NCI-H2029 treated with DMSO at 0.1 percent for 48 hours (cell line): Measurements from ENCODE around the gene FAM168A.

Experiments used
- DNase-seq: peaks from one replicate; lab custom pipeline; 2025; lab: John Stamatoyannopoulos, UW

The FAM168A gene

DNA sequence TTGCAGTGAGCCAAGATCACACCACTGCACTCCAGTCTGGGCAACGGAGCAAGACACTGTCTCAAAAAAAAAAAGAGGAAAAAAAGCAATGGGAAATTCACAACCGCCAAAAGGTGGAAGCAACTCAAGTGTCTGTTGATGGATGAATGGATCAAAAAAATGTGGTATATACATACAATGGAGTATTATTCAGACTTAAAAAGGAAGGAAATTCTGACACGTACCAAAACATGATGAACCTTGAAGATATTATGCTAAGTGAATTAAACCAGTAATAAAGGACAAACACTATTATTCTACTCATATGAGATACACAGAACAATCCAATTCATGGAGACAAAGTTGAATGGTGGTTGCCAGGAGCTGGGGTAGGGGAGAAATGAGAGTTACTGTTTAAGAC is 40.9 kb downstream of the FAM168A start:
- no peak for DNase-seq

DNA sequence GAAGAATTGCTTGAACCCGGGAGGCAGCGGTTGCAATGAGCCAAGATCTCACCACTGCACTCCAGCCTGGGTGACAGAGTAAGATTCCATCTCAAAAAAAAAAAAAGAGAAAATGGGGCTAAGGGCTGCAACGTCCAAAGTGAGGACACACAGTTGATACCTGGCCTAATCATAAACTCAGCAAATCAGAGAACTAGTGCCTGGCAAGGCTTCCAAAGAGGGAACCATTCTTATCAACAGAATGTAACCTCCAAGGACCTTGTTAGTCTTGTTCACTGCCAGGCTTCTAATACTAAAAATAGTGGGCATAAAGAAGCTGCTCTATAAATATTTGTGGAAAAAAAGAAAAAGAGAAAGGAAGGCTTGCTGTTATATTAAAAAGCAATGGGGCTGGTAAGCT is 42.3 kb downstream of the FAM168A start:
- no peak for DNase-seq

DNA sequence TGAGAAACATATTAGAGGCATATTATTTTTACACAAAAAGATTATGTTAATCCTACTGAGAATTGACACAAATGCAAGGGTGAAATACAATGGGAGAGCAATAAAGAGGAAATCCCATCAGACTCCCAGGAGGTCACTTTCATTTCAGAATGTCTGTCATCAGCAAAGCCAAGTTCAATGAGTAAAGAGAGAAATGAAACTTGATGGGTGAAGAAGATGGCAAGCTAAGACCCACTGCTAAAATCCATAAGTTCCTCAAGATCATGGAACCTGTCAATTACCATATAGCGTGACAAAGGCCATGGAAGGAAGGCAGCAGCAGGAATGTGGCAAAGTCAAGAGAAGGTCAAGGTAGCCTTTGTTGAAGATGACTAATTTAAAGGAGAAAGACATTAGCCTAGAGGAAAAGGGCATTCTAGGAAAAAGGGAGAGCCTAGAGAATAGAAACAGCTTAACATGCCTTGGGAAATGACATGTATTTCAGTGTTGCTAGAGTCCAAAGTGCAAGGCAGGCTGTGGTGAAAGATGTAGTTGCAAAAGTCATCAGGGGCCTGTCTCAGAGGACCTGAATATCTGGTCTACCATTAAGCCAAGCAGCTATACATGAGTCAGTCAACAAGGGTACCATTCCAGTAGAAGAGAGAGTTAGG is 43.1 kb downstream of the FAM168A start:
- DNase-seq, result no peak

DNA sequence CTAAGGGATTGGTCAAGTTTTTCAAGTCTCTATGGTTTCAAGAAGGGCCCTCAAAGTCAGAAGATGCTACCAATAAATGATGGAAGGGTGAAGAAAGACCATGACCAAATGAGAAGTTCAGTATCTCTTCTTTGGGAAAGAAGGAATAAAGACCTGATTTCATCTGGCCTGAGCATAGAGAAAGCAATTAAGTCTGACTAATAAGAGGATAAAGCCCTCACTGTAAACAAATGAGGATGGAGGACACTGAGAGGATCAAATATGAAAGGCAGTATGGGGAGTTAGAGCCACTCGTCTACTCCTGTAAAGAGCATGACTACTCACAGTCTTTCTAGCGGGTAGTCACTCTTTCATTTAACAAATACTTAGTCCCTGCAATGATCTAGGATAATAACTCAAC is 44.6 kb downstream of the FAM168A start:
- DNase-seq, result no peak

DNA sequence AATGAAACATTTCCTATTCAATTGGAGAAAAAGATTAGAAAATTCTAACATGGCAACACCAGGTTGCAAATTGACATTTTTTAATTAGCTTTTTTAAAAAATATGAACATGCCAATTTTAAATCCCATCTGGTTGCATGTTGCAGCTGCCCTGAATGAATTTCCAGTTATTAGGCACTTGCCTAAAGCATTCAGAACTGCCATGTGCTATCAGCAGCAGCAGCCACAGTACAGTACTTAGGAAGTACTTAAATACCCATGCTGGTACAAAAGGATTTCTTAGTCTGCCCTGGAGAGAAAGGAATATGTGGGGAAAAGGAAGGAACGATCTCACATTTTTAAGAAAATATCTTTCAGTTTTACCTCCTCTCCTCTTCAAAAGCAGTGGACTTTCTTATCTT is 46.2 kb downstream of the FAM168A start:
- no peak for DNase-seq

DNA sequence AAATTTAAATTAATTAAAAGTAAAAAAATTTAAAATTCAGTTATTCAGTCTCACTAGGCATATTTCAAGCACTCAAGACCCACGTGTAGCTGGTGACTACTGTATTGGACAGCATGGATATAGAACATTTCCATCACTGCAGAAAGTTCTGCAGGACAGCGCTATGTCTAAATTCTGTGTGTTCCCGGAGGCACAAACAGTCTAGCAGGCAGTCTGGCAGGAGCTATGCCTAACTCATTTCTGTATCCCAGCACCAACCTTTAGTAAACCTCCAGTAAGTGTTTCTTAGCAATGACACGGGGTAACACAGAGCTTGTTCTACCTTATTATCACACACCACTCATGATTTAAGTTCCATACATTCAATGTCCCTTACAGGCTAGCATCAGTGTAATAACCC is 48.5 kb downstream of the FAM168A start:
- DNase-seq, result no peak

DNA sequence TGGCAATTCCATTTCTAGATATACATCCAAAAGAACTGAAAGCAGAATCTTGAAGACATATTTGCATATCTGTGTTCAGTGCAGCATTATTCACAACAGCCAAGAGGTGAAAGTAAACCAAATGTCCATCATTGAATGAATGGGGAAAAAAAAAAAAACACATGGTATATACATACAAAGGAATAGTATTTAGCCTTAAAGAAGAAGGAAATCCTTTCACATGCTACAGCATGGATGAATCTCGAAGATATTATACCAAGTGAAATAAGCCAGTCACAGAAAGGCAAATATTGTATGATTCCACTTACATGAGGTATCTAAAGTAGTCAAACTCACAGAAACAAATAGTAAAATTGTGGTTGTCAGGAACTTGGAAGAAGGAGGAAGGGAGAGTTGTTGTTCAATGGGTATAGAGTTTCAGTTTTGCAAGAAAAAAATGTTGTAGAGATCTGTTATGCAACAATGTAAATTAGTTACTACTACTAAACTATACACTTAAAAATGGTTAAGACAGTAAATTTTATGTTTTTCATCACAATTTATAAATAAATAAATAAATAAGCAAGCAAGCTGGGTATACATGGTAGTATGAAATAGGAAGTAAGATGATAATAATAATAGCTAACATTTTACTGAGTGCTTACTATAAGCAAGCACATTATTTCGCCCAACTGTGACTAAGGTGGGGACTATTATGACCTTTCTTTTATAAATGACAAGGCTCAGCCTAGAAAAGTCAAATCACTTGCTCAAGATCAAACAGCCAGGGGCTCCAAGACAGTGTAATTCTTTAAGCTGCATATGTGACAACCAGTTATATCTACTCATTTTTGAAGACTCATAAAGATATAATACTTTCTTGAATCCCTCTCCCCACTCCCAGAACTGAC is 50.0 kb downstream of the FAM168A start:
- DNase-seq, result no peak

DNA sequence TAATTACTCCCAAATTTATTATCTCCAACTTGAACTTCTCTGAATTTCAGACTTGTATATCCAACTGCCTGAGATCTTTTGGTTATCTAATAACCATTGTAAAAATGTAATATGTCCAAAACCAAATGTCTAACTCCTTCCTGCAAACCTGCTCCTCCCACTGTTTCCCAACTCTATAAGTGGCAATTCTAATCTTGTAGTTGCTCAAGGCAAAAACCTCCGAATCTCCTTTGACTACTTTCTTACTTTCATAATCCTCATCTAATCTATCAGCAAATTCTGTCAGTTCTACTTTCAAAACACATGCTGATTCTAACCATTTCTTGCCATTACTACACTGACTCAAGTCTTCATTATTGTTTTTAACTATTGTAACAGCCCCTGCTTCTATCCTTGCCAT is 55.7 kb downstream of the FAM168A start:
- no peak for DNase-seq

DNA sequence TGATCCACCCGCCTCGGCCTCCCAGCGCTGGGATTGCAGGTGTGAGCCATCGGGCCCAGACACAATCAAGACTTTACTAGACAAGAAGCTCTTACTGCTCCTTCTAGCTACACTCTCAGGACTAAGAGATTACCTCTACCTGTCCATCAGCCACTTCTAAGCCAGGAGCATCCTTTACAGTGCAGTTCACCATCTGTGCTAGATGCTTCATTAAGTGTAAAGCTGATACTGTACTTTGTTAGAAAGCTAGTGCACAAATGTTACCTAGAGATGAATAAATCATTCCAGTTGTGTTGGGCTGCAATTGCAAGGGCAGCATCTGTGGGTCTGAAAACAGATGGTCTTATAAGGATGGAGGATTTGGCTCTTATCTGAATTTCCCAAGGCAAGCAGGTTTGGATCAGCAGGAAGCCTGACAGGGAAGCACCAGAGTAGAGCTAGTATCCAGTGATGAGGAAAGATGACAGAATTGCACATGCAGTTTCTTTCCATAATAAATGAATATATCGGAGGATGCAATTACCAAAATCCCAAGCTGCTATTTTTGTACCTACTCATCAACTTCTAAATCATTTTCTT is 58.3 kb downstream of the FAM168A start:
- no peak for DNase-seq

DNA sequence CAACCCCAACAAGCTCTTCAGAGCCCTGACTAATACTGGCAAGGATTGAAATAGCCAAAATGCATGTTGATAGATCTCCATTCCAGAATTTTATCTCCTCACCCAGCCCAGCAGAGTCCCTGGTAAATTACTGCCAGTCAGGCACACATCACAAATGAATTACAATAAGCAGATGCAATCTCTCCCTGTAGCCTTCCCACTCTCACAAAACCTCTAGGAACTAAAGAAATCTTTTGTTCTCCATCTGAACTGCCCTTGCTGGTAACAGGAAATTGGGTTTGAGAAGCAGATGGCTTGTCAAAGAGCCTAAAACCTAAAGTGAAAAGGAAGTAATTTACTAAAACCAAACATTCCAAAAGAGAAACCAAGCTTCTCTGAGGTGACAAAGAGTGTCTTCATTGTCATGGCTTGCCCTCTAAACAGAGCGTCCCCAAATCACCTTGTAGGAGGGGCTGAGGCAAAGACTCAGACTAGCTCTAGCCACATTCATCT is 59.5 kb downstream of the FAM168A start:
- no peak for DNase-seq

DNA sequence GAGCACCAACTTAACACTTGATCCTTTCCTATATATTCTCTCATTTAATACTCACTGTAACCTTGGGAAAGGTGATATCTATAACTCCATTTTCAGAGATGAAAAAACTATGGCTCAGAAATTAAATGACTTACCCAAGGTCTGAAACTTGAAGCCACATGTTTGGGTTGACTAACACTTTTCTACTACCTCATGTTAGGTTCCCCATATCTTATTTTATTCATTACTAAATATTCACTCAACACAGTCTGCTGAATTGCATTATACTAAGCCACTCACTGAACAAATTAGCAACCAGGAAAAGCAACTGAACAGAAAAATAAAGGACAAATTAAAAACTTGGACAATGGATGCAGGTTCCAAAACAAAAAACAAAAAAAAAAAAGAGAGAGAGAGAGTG is 59.9 kb downstream of the FAM168A start:
- DNase-seq, result no peak

DNA sequence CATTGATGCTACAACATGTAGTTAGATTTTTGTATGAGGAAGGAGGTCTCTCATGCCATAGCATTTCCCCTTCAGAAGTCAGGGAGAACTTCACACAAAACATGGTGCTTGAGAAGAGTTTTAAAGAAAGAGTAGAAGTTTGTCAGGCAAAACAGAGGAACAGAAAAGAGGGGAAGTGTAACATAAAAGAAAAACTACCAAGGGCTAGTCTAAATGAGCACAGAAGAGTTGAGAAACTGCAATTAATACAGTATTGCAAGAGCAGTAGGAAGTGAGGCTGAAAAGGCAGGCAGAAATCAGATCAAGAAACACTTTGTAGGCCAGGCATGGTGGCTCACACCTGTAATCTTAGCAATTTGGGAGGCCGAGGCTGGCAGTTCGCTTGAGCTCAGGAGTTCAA is 61.0 kb downstream of the FAM168A start:
- no peak for DNase-seq

DNA sequence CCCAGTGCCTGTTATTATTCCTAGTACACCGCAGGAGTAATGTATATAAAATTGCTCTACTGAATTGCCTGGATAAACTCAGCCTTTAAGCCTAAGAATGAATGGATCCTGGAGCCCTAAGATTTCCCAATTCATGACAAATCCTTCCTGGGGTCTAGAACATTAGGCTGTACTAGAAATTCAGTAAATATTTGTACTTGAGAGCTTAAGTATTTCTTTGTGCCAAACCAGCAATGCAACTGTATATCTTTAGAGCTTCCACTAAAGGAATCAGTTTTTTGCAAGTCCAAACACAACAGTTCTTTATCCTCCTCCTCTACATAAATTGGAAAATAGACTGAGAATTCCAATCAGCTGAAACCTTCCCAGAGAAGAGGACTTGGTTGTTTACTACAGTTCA is 65.6 kb downstream of the FAM168A start:
- no peak for DNase-seq

DNA sequence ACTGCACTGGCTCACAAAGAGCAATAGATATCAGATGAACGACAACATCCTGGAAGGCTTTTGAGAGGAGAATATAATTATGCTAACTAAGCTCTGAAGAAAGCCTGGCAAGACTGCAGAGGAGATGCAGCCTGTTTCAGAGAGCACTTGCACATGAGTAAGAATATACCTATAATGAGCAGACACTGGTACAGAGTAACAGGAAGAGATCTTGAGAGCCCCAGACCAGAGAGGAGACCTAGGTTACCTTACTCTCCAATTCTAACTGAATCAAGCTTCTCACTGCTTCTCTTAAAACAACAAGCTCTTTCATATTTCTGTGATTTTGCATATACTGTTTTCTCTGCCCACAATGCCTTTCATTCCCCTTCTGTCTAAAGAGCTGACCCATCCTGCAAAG is 66.5 kb downstream of the FAM168A start:
- no peak for DNase-seq

DNA sequence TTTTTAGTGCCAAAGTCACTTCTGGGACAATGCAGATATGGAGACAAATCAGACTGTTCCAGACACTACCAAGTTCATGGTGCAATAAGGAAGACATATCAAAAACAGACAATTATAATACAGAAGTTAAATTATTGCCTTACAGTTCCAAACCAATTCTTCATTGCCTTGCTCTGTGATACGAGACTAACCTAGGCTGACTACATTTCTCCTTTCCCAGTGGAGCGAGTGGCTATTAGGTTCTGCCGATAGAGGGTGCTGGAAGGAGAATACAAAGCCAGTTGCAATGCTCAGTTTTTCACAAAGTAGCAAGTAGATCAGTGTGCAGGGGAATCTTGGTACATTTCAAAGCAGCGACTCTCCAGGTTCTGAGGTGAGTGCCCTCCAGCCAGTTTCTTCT is 67.8 kb downstream of the FAM168A start:
- no peak for DNase-seq

DNA sequence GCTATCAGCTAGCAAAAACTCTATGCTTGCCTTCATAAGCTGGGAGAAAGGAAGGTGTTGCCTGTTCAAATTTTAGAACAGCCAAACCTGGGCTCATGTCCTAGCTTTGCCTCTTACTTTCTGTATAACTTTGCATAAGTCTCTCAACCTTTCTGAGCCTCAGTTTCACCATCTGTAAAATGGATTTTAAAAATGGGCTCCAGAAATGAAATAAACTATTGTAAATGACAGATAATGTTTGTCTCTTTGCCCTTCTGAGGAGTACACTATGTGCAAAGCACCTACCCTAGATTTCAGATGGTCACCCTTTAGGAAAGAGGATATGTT is 68.7 kb downstream of the FAM168A start:
- DNase-seq, result no peak

DNA sequence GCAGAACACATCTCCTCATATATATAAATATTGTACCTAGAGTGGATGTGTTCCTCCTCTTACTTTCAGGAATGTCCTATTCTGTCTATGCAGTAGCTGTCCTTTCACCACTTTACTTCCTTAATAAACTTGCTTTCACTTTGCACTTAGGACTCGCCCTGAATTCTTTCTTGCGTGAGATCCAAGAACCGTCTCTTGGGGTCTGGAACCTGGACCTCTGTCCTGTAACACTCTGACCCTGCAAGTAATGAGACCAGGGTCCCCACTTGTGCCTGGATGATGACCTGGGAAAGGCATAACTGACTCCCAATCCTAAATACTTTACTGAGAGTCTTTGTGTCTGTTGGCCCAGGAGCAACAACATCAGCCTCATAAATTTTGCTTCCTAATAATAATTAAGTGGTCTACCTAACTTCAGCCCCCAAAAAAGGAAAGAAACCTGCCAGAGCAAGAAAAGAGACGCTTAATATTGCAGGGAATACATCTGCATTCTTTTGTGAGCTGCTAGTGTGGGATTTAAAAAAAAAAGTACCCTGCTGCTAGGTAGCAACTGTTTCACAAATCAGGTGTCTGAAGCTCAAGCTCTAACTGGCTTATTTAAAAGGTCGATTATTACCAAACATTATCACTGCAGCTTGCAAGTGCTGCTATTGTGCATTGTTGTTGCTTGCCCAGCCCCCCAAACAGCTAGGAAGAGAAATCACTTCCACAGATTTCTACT is 69.3 kb downstream of the FAM168A start:
- DNase-seq, result no peak

DNA sequence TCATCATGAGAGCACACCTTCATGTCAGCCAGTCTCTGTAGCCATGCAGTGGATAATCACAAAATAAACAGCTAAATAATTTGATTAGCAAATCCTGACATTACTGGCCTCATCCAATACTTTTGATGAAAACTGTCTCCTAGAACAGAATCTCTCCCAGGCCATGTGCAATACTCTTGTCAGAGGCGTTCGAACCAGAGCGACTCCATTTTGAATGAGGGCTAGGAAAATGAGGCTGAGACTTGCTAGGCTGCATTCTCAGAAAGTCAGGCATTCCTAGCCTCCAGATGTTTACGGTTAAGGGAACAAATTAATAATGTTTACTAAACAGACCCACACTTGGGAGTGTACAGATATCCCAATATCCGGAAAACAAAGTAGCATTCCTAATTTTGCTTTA is 69.9 kb downstream of the FAM168A start:
- no peak for DNase-seq

DNA sequence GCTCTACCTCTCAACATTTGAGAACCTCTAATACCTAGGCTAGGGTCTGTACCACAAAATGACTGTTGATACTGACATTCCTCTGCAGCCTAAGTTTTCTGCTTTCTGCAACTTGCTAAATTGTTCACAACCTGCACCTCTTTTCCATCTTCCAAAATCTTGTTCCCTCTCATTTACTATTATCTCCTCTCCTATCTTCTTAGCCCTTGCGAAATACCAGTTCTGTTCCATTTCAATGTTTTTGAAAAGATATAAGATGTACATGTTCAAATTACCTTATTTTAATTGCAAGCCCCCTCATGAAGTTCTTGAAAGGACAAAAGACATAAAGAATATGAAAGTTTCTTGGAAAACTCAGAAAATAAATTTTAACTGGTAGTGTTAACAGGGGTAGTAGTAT is 72.3 kb downstream of the FAM168A start:
- no peak for DNase-seq

DNA sequence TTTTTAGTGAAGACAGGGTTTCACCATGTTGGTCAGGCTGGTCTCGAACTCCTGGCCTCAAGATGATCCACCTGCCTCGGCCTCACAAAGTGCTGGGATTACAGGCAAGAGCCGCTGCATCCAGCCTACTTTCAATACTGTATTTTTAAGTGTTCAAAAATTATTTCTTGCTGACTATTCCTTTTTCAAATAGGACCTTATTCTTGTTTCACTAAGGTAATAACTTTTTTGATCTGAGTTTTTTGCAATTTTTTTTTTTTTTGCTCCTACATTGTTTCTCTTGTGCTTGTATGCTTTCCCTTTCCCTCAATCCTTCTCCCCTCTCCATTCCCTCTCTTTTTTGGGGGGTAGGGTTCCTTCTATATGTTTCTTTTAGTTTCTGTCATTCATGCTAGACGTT is 73.1 kb downstream of the FAM168A start:
- DNase-seq, result no peak

DNA sequence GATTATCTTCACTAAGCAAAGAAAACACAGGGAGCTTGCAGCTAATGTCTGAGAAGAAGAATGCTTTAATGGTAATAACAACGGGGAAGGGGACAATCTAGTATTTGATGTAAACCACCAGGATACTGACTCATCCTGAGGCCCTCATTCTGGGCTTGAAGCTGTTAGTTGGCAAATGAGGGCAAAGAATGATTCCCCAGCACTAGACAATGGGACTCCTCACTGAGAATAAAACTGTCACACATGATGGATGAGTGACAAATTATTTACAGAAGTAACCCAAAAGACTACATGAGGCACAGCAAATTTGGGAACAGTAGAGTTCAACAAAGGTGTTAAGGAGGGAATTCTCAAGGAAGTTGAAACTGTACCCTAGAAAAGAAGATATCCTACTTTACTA is 76.3 kb downstream of the FAM168A start:
- no peak for DNase-seq

DNA sequence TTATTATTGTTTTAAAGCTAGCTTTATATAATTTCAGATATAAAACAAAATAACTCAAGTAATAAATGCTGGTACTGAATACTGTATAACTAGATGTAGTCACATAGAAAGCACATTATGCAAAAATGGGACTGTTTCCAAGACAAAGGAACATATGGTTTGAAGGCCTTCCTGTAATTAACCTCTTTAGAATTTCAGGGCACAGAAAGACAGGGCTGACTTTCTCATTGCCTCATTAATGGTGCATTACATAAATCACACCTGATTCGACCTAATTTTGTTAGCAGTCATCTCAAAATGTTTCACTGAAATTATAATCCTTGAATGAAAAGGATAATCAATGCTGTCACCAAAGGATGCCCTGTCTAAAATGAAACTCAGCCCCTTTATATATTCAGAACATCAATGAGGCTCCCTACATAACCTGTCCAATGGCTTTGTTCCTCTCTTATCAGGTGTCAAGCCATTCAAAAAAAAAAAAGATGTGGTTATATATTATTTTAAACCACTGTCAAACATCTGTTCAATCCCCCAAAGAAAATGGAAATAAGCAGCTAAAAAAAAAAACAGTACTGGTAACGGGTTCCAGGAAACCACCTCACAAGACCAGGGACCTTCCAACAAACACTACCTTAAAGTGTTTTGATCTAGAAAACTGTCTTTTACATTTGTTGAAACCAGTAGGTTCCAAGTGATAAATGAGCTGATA is 77.4 kb downstream of the FAM168A start:
- DNase-seq, result no peak
